Measurements from ENCODE around the gene PTS.

DNA sequence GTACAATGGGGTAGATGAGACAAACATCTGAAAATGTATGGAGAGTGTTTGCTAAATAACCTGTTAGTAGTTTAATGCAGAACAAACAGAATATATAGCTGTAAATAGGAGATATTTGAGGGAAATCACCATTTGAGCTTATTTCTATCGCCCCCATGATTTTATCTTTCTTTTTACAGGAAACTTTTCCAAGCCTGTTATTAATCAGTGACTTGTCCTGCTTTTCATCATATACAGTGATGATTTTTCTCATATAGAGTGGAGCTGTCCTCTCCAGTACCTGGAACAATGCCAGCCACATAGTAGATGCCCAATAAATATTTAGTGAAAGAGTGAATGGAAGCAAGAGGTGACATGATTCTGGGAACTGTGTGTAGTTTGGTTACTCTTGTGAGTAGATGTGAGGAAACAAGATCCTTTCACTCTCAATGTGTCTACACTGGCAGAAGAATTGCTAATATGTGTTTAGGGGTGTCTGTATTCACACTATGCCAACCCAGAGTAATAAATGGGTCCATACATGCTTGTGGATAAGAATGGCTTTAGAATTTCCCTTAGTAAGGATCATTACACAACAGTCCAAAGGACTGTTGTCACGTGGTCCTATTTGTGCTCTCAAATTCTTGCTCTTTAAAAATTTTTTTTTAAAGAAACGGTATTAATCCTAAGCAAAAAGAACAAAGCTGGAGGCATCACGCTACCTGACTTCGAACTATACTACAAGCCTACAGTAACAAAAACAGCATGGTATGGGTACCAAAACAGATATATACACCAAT, 2.3 kb upstream of the PTS start:
- TF ChIP-seq, protein P1, sequence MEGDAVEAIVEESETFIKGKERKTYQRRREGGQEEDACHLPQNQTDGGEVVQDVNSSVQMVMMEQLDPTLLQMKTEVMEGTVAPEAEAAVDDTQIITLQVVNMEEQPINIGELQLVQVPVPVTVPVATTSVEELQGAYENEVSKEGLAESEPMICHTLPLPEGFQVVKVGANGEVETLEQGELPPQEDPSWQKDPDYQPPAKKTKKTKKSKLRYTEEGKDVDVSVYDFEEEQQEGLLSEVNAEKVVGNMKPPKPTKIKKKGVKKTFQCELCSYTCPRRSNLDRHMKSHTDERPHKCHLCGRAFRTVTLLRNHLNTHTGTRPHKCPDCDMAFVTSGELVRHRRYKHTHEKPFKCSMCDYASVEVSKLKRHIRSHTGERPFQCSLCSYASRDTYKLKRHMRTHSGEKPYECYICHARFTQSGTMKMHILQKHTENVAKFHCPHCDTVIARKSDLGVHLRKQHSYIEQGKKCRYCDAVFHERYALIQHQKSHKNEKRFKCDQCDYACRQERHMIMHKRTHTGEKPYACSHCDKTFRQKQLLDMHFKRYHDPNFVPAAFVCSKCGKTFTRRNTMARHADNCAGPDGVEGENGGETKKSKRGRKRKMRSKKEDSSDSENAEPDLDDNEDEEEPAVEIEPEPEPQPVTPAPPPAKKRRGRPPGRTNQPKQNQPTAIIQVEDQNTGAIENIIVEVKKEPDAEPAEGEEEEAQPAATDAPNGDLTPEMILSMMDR (IDR thresholded peaks at IDR 0.05 in 4 of 5, conservative IDR thresholded peaks at IDR 0.05 in 1 of 5) = no peak
- no peak for TF ChIP-seq POLR2A (IDR thresholded peaks at IDR 0.05)
